ENCODE results near the gene DIP2C.

GRCh38 chr10:663831-664251, 25.6 kb downstream of the DIP2C start:
- TF ChIP-seq, protein P1, sequence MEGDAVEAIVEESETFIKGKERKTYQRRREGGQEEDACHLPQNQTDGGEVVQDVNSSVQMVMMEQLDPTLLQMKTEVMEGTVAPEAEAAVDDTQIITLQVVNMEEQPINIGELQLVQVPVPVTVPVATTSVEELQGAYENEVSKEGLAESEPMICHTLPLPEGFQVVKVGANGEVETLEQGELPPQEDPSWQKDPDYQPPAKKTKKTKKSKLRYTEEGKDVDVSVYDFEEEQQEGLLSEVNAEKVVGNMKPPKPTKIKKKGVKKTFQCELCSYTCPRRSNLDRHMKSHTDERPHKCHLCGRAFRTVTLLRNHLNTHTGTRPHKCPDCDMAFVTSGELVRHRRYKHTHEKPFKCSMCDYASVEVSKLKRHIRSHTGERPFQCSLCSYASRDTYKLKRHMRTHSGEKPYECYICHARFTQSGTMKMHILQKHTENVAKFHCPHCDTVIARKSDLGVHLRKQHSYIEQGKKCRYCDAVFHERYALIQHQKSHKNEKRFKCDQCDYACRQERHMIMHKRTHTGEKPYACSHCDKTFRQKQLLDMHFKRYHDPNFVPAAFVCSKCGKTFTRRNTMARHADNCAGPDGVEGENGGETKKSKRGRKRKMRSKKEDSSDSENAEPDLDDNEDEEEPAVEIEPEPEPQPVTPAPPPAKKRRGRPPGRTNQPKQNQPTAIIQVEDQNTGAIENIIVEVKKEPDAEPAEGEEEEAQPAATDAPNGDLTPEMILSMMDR (IDR thresholded peaks at IDR 0.05), result no peak
- no peak for TF ChIP-seq POLR2AphosphoS5 (IDR thresholded peaks at IDR 0.05)

Data from prostate gland (tissue), 2 donors.